Type B pancreatic cell (in vitro differentiated cells): ENCODE results near the gene IFNA2. TPM values are rescaled to one million over a fixed set of nuclear protein-coding genes. Genes with fewer than 3 reads are reported as not detected.
"Not testable (repeated sequence)": the region's sequence is repeated elsewhere in the genome, so short reads cannot be mapped to it uniquely, and the experiment has no call there.

Experiments
- DNase-seq: peaks from one replicate; pipeline ENCODE4 v3.0.0; 2021; ENCODE audit warnings: mixed read lengths; ENCODE audit not compliant: unreplicated experiment; ENCODE audit errors: extremely low spot score
- H3K27ac Mint-ChIP-seq: 2 replicates; pipeline ENCODE4 v1.8.0; 2021; ENCODE audit warnings: mild to moderate bottlenecking, mixed read lengths
- H3K27me3 Mint-ChIP-seq: 2 replicates; pipeline ENCODE4 v1.8.0; 2021; ENCODE audit warnings: mixed read lengths
- H3K36me3 Mint-ChIP-seq: 2 replicates; pipeline ENCODE4 v1.8.0; 2021; ENCODE audit warnings: mixed read lengths
- H3K4me1 Mint-ChIP-seq: one replicate; pipeline ENCODE4 v1.8.0; 2021; ENCODE audit warnings: mixed read lengths; ENCODE audit not compliant: unreplicated experiment
- H3K4me3 Mint-ChIP-seq: 2 replicates; pipeline ENCODE4 v1.8.0; 2021; ENCODE audit warnings: mild to moderate bottlenecking, mixed read lengths
- H3K9me3 Mint-ChIP-seq: 2 replicates; pipeline ENCODE4 v1.8.0; 2021; ENCODE audit warnings: mixed read lengths
- long read RNA-seq: library from polyadenylated mRNA; unstranded; transcript quantifications from one replicate; pipeline ENCODE4 v2.0.0, GENCODE V29; 2020
- total RNA-seq: library from RNA; stranded (reverse); gene quantifications from 2 replicates; pipeline ENCODE4 v1.2.1, GENCODE V29; 2021; ENCODE audit warnings: low replicate concordance
- TF ChIP-seq, protein P1 (sequence below): fragments of 200-600 bp; sonication (generic); conservative IDR thresholded peaks from 2 replicates; pipeline ENCODE4 v1.5.0; 2021; ENCODE audit warnings: antibody characterized with exemption, mild to moderate bottlenecking

The IFNA2 gene
- total RNA-seq: not detected in 2 replicates
- long read RNA-seq: 0 reads

DNA sequence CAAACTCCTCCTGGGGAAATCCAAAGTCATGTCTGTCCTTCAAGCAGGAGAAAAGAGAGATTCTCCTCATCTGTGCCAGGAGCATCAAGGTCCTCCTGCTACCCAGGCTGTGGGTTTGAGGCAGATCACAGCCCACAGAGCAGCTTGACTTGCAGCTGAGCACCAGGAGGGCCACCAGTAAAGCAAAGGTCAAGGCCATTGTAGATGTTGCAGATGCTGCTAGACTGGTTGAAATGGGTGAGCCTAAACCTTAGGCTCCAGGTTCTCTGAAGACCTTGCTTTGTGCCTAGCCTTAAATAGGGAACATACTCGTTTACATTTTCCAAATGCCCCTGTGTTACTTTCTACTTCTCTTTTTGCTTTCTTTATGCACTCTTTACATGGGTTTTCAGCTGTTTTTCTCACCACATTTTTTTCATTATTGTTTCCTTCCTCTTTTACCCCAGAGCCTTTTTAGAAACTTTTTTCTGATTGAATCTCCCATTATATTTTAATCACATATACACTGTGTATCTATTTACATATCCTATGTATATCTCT is at the start of gene IFNA2:
Gene IFNA2, minus strand, starts transcription at position 268 of the 540 bp plus-strand sequence. Its CDS starts 69 bp downstream, at position 199.
- no peak for DNase-seq
- Mint-ChIP-seq H3K4me3 (no peak within 1 kb of the TSS), H3K9me3 (no peaks in the 10 kb centered on the region), H3K27ac (no peak within 1 kb of the TSS), H3K36me3 (no peaks in the 10 kb centered on the region), H3K4me1 (no peaks in the 10 kb centered on the region), H3K27me3 (no peaks in the 10 kb centered on the region)
- TF ChIP-seq, protein P1, sequence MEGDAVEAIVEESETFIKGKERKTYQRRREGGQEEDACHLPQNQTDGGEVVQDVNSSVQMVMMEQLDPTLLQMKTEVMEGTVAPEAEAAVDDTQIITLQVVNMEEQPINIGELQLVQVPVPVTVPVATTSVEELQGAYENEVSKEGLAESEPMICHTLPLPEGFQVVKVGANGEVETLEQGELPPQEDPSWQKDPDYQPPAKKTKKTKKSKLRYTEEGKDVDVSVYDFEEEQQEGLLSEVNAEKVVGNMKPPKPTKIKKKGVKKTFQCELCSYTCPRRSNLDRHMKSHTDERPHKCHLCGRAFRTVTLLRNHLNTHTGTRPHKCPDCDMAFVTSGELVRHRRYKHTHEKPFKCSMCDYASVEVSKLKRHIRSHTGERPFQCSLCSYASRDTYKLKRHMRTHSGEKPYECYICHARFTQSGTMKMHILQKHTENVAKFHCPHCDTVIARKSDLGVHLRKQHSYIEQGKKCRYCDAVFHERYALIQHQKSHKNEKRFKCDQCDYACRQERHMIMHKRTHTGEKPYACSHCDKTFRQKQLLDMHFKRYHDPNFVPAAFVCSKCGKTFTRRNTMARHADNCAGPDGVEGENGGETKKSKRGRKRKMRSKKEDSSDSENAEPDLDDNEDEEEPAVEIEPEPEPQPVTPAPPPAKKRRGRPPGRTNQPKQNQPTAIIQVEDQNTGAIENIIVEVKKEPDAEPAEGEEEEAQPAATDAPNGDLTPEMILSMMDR: no peak

DNA sequence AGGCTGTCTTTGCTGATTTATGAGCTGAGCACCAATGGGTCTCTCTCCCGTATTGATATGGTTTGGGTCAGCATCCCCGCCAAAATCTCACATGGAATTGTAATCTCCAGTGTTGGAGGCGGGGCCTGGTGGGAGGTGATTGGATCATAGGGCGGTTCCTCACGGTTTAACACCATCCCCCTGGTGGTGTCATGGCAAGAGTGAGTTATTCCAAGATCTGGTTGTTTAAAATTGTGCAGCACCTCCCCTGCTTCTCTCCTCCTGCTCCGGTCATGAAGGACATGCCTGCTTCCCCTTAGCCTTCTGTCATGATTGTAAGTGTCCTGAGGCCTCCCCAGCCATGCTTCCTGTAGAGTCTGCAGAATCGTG is 49.8 kb upstream of the IFNA2 start:
- H3K27ac Mint-ChIP-seq, H3K4me3 Mint-ChIP-seq, DNase-seq, H3K9me3 Mint-ChIP-seq, H3K36me3 Mint-ChIP-seq, H3K27me3 Mint-ChIP-seq, H3K4me1 Mint-ChIP-seq: not testable (repeated sequence)

DNA sequence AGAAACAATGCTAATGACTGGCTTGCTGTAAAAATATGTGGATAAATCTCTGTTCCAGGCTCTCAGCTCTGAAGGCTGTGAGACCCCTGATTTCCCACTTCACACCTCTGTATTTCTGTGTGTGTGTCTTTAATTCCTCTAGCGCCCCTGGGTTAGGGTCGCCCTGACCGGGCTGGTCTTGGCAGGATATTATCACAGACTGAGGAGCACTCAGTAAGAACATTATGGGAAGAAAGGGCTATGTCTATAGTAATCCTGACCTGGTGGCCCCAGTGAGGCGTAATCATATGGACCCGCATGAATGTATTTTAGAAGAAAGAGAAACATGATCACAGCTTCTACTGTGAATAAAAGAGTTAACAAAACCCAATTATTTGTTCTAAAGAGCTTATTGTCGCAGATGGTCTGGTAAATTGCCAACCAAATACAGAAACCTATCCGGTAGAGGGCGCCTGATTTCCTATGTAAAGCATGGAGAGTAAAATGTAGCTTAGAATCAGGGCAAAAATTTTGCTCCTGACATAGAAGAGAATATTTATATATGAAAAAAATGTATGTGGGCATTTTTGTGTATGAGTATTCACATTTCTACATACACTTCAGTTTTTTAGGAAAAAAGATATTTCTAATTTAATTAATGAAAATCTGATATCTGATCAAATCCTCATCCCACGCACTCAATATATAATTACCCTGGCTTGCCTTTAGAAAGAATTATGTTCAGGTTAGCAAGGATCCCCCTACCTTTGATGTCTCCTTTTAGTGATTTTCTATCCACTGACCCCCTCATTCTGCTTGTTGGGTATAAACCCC is 49.2 kb upstream of the IFNA2 start:
- TF ChIP-seq, protein P1: peak; percentile 73
- H3K9me3 Mint-ChIP-seq: no peaks in the 10 kb centered on the region
- H3K4me1 Mint-ChIP-seq: peaks cover 4% of the 10 kb centered on the region
- no peak overlapping the region for H3K4me3 Mint-ChIP-seq
- peaks cover 5% of the 10 kb centered on the region for H3K27me3 Mint-ChIP-seq
- no peak for DNase-seq
- H3K27ac Mint-ChIP-seq: no peak overlapping the region
- H3K36me3 Mint-ChIP-seq: no peaks in the 10 kb centered on the region

DNA sequence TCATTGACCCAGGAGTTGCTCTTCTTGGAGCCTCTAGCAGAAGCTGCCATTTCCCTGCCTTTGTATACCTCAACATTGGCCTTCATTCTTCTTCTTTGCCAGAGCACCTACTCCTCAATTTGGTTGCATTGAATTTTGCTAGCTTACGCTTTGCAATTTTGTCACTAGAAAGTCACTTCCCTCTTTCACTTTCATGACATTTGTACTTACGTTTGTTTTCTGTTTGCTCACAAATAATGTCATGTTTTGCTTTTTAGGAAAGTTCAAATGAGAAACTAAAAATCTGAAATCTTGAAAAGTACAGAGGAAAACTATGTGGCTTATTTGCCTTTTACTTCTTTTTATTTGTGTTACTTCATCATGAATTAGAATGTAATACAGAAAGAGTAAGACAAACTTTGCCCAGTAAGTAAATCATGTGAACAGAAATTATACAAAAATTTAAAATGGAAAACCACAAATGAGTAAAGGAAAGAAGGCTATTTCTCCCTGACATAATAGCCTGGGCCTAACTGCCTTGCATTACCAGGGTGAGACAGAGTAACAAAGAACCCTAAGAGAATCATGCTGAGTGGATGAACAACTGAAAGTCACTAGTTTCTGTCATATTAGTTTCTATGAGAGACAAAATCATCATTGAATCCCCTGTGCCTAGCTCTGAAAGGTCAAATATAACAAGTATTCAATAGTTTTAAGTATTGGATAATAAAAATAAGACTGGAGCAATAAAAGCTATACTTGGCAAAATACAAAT is 47.7 kb upstream of the IFNA2 start:
- Mint-ChIP-seq H3K27ac (no peak overlapping the region), H3K36me3 (no peaks in the 10 kb centered on the region), H3K27me3 (peaks cover 5% of the 10 kb centered on the region), H3K9me3 (no peaks in the 10 kb centered on the region), H3K4me3 (no peak overlapping the region), H3K4me1 (peaks cover 4% of the 10 kb centered on the region)
- DNase-seq: no peak
- TF ChIP-seq, protein P1: no peak

DNA sequence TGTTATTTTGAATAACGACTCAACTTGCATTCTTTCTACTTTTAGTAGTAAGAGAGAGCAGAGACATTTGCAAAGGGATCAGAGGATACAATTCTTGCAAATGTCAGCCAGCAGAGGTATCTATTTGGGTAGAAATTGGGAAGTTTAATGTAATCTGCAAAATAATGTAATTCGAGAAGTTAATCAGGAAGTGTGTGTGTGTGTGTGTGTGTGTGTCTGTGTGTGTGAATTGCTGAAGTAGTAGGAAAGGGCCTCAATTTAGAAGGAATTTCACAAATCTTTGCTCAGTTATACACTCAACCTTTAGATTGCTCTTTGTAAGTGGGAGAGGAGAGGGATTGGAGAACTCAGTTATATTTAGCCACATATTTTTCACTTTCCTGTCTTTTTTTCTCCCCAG is 44.0 kb upstream of the IFNA2 start:
- Mint-ChIP-seq H3K4me1 (peaks cover 4% of the 10 kb centered on the region), H3K4me3 (no peak overlapping the region), H3K9me3 (no peaks in the 10 kb centered on the region), H3K27me3 (peaks cover 14% of the 10 kb centered on the region), H3K27ac (no peak overlapping the region), H3K36me3 (no peaks in the 10 kb centered on the region)
- DNase-seq: no peak
- TF ChIP-seq, protein P1: no peak

DNA sequence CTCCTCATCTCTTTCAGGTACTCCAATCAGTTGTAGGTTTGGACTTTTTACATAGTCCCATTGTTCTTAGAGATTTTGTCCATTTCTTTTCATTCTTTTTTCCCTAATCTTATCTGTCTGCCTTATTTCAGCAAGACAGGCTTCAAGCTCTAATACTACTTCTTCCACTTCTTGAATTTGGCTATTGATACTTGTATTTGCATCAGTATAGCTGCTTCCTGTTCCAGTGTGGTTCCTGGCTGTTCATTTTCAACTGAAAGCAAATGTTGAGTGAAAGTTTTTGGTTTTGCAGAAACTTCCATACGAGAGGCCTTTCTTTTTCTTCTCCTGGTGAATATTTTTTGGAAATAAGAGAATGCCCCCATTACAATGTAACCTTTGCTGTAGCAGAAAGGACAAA is 43.0 kb upstream of the IFNA2 start:
- H3K4me3 Mint-ChIP-seq: no peak overlapping the region
- peaks cover 14% of the 10 kb centered on the region for H3K27me3 Mint-ChIP-seq
- no peak overlapping the region for H3K27ac Mint-ChIP-seq

More for the DNA sequence above, 43.0 kb upstream of the IFNA2 start:
- Mint-ChIP-seq H3K36me3 (no peaks in the 10 kb centered on the region), H3K4me1 (peaks cover under 1% of the 10 kb centered on the region), H3K9me3 (no peaks in the 10 kb centered on the region)
- TF ChIP-seq, protein P1: no peak
- DNase-seq: no peak
